Uterine smooth muscle cell (primary cell): Measurements from ENCODE around the gene ATP13A3. TPM values are rescaled to one million over a fixed set of nuclear protein-coding genes. Genes with fewer than 3 reads are reported as not detected.

ENCODE experiments used
- total RNA-seq: library from RNA; depleted of rRNA; stranded (reverse); fragments of >200 nt; gene quantifications from 2 replicates; pipeline ENCODE4 v1.2.3, GENCODE V29; 2014

ATP13A3 gene
- 199 and 204 TPM in 2 replicates for total RNA-seq

GRCh38 chr3:194486540-194487288 is at the start of gene ATP13A3:
Gene ATP13A3, minus strand, starts transcription at chr3:194487002. Its CDS starts 24,812 bp downstream, at chr3:194462190.

GRCh38 chr3:194399166-194399565 is 87.6 kb downstream of the ATP13A3 start, which contains the start of gene GP5:
Gene GP5, minus strand, starts transcription at chr3:194399266. Its CDS starts 984 bp downstream, at chr3:194398282.

GRCh38 chr3:194369522-194370279 is 117.1 kb downstream of the ATP13A3 start, which contains the start of gene LRRC15:
Gene LRRC15, minus strand, starts transcription at chr3:194369743. Its CDS starts 8,700 bp downstream, at chr3:194361043.

Other genes starting within 250 kb of the ATP13A3 start
- not detected in 2 replicates for gene CPN2, start 135.7 kb downstream of the ATP13A3 start, total RNA-seq
- 0.55 and 0.87 TPM in 2 replicates for gene LRRC15, start 117.3 kb downstream of the ATP13A3 start, total RNA-seq
- under 0.01 TPM in 1 of 2 replicates, not detected in the other for gene GP5, start 87.7 kb downstream of the ATP13A3 start, total RNA-seq
- 10.2 and 11.0 TPM in 2 replicates for gene TMEM44, start 146.4 kb upstream of the ATP13A3 start, total RNA-seq
- gene LSG1, start 185.2 kb upstream of the ATP13A3 start, total RNA-seq = 36.6 and 41.3 TPM in 2 replicates
- gene FAM43A, start 198.9 kb upstream of the ATP13A3 start, total RNA-seq = 15.5 and 28.5 TPM in 2 replicates